ENCODE measurements around the gene EFEMP2.

DNA sequence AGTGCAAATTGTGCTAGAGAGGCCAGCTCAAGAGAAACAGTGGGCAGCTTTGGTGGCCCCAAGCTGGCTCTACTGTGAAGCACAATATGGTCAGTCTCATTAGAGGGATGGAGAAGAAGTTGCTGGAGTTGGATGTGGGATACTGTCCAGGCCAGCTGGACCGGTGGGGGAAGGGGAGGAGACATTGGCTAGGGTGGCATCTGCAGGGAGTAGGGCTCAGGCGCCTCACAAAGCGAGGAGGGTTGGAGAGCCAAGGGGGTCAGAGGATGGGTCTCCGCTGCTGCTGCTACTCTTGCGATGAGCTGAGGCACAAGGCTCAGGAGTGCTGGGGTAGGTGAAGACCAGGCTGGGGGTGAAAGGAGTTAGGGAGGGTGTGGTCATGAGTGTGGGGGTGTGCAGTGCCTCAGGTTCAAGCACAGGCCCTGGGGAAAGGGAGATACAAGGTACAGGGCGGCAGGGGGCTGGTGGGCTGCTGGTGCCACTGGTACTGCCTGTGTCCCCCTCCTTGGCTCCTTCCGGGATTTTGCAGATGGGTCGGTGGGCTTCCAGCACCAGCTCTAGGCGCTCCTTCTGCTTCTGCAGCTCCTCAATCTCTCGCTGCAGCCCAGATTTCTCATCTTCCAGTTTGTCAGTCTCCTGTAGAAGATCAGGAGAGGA is 20.2 kb upstream of the EFEMP2 start:
- no peak for TF ChIP-seq CTCF (optimal IDR thresholded peaks at IDR 0.05 in 1 of 3, IDR thresholded peaks at IDR 0.05 in 1 of 3, conservative IDR thresholded peaks at IDR 0.05 in 1 of 3; ENCODE audit: extremely low read depth in 1 of 3, insufficient read depth in 2 of 3, low read length in 3 of 3)
- no peak for TF ChIP-seq EZH2 (IDR thresholded peaks at IDR 0.05; ENCODE audit: low read length)

All from keratinocyte (primary cell).